Activated T-helper 2 cell treated with anti-CD3 and anti-CD28 coated beads, Interferon-gamma antibody, Interleukin-2, Interleukin-4, amounts not matched to agents 10 μg/mL and 5 μg/mL and 100 μg/mL, durations not matched to agents 14 hours and 24 hours and 36 hours (primary cell): ENCODE results near the gene FRA10AC1. TPM values are rescaled to one million over a fixed set of nuclear protein-coding genes. Genes with fewer than 3 reads are reported as not detected.
"Not testable (repeated sequence)": the region's sequence is repeated elsewhere in the genome, so short reads cannot be mapped to it uniquely, and the experiment has no call there.

ENCODE experiments used
- DNase-seq: peaks from one replicate; pipeline ENCODE4 v3.0.0; 2021; ENCODE audit warnings: low spot score
- H3K27ac Mint-ChIP-seq: one replicate; pipeline ENCODE4 v1.8.0; 2021; ENCODE audit warnings: mixed read lengths
- H3K27me3 Mint-ChIP-seq: one replicate; pipeline ENCODE4 v1.8.0; 2021; ENCODE audit warnings: low read depth, mixed read lengths
- H3K36me3 Mint-ChIP-seq: one replicate; pipeline ENCODE4 v1.8.0; 2021; ENCODE audit warnings: low read depth, mixed read lengths
- H3K4me1 Mint-ChIP-seq: one replicate; pipeline ENCODE4 v1.8.0; 2021; ENCODE audit warnings: low read depth, mixed read lengths
- H3K4me3 Mint-ChIP-seq: one replicate; pipeline ENCODE4 v1.8.0; 2021; ENCODE audit warnings: low read depth, mild to moderate bottlenecking, moderate library complexity, mixed read lengths
- H3K9me3 Mint-ChIP-seq: one replicate; pipeline ENCODE4 v1.8.0; 2021; ENCODE audit warnings: mixed read lengths
- intact Hi-C: fragments of 100-400 bp; cut with micrococcal nuclease; formaldehyde crosslinking; loops from one replicate; pipeline ENCODE4 v1.15.1; 2023
- total RNA-seq: library from RNA; stranded (reverse); gene quantifications from 2 replicates; pipeline ENCODE4 v1.2.3, GENCODE V29; 2022

The FRA10AC1 gene
- total RNA-seq, 1 donor from 2014 or later = 18.6 TPM

DNA sequence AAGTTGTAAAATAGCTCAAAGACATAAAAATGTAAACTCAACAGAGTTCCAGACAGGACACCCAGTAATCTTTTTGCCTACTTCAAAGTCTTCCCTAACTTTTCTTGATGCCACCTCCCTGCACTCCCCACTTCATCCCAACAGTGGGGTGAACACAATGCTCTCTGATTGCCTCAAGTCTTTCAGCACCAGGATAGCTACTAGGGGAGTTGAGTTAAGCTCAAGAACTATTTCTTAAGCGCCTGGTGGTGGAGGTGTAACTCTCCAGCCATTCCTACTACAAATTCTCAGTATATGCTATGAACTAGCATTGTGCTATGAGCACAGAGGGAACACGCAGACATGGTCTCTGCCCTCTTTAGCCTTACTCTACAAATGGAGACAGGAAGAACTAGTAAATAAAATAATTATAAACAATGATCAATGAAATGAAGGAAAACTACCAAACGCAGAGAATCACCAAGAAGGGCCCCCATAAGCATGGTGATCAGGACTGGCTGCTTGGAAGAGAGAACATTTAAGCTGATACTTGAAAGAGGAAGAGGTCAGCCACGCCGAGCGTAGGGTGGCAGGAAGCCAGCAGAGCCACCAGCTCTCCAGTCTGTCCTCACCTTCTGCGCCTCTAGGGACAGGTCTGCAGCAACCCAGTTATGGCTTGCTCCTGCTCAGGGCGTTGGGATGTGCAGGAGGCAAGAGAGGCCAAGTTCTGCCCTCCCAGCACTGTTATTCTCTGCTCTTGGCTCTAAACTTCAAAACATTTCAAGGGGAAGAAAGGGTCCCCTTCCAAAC is 16.7 kb upstream of the FRA10AC1 start:
- Mint-ChIP-seq H3K27ac (no peak overlapping the region), H3K9me3 (no peaks in the 10 kb centered on the region), H3K36me3 (no peaks in the 10 kb centered on the region), H3K4me1 (peaks cover 11% of the 10 kb centered on the region), H3K27me3 (peaks cover 15% of the 10 kb centered on the region), H3K4me3 (no peak overlapping the region)
- intact Hi-C loops = no loop called here
- no peak for DNase-seq

DNA sequence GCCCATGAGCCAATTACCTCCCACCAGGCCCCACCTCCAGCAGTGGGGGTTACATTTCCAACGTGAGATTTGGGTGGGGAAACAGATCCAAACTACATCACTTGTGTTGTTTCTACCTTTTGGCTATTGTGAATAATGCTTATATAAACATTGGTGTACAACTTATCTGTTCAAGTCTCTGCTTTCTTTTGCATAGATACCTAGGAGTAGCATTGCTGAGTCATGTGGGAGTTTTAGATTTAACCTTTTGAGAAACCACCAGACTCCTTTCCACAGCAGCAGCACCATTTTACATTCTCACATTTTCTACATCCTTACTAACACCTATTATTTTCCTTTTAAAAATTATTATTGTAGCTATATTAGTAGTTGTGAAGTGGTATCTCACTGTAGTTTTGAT is 14.4 kb upstream of the FRA10AC1 start:
- Mint-ChIP-seq H3K36me3 (no peaks in the 10 kb centered on the region), H3K9me3 (no peaks in the 10 kb centered on the region), H3K27ac (no peak overlapping the region), H3K4me1 (peaks cover 11% of the 10 kb centered on the region), H3K4me3 (no peak overlapping the region), H3K27me3 (peaks cover 8% of the 10 kb centered on the region)
- intact Hi-C loops = no loop called here
- no peak for DNase-seq

GRCh38 chr10:93715345-93715744 is 13.0 kb upstream of the FRA10AC1 start:
- Mint-ChIP-seq H3K27me3 (peaks cover 5% of the 10 kb centered on the region), H3K27ac (no peak overlapping the region), H3K4me3 (no peak overlapping the region), H3K4me1 (peaks cover 6% of the 10 kb centered on the region), H3K9me3 (no peaks in the 10 kb centered on the region), H3K36me3 (no peaks in the 10 kb centered on the region)
- DNase-seq = no peak
- intact Hi-C loops = no loop called here

DNA sequence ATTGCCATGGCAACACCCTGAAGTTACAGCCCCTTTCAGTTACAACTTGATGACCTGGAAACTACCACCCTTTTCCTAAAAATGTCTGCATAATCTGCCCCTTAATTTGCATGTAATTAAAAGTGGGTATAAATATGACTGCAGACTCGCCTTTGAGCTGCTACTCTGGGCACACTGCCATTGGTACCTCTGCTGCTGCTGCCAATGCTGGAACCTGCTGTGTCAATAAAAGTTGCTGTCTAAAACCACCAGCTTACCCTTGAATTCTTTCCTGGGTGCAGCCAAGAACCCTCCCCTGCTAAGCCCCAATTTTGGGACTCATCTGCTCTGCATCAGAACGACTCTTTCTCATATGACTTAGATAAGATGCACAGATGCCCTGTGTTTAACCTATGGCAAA is 10.2 kb upstream of the FRA10AC1 start:
- intact Hi-C loops = no loop called here
- Mint-ChIP-seq H3K27ac (no peak overlapping the region), H3K27me3 (no peaks in the 10 kb centered on the region), H3K36me3 (no peaks in the 10 kb centered on the region), H3K9me3 (no peaks in the 10 kb centered on the region), H3K4me3 (no peak overlapping the region), H3K4me1 (peaks cover 5% of the 10 kb centered on the region)
- DNase-seq = no peak

GRCh38 chr10:93711891-93712290 is 9.5 kb upstream of the FRA10AC1 start:
- Mint-ChIP-seq H3K36me3 (no peaks in the 10 kb centered on the region), H3K4me1 (peaks cover 11% of the 10 kb centered on the region), H3K9me3 (no peaks in the 10 kb centered on the region), H3K4me3 (no peak overlapping the region), H3K27me3 (no peaks in the 10 kb centered on the region), H3K27ac (no peak overlapping the region)
- DNase-seq = no peak
- intact Hi-C loops = no loop called here

DNA sequence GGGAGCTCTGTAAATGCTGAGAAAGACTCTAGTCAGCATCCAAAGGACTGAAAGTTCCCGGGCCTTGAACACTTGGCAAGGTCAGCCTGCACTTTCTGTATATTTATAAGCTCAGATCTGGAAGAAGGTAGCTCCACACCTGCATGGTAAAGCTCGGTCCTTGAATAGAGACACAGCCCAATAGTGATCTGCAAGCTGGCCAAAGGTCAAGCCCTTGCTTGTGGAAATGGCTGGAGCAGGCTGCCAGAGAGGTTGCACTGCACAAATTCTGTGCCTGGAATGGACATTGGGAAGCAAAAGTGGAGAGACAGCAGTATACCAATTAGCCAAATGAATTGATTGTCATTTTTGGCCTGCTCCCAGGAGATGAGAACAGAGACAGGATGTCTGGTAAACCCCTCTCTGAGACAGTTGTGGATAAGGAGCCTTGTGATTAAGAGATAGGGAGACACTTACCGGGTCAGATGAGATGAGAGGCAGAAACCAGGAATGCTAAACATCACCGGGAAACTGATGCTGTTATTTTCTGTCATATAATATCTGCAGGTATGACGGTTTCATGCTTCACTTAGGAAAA is 8.0 kb upstream of the FRA10AC1 start:
- DNase-seq = no peak
- intact Hi-C loops = no loop called here
- H3K4me3 Mint-ChIP-seq = no peak overlapping the region
- H3K9me3 Mint-ChIP-seq = no peaks in the 10 kb centered on the region
- H3K27ac Mint-ChIP-seq = no peak overlapping the region
- H3K36me3 Mint-ChIP-seq = no peaks in the 10 kb centered on the region
- no peaks in the 10 kb centered on the region for H3K27me3 Mint-ChIP-seq
- H3K4me1 Mint-ChIP-seq = peaks cover 11% of the 10 kb centered on the region

DNA sequence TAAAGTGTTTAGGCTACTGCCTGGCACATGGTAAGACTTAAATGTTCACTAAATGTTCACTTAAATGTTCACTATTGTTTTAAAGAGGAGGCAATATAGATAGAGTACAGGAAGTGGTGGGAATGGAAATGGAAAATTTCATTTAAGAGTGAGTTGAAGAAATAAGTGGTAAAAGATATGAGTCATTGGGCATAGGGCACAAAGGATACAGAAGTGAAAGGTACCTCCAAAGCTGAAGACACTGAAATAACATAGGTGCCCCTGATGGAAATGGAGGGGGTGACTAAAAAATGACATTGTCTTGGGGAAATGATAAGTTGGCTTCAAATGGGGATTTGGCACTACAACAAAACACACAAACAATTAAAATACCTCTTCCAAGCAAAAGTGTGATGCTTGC is 5.2 kb upstream of the FRA10AC1 start:
- H3K4me1 Mint-ChIP-seq = peaks cover 17% of the 10 kb centered on the region
- no peaks in the 10 kb centered on the region for H3K9me3 Mint-ChIP-seq
- no peak overlapping the region for H3K4me3 Mint-ChIP-seq
- intact Hi-C loops = loop anchor here (10.0 kb wide), 3 partner anchors 333 to 1947 kb away; partner anchors contain the start of genes ALDH18A1 and HELLS
- DNase-seq = no peak
- no peak overlapping the region for H3K27ac Mint-ChIP-seq
- no peaks in the 10 kb centered on the region for H3K36me3 Mint-ChIP-seq
- no peaks in the 10 kb centered on the region for H3K27me3 Mint-ChIP-seq

DNA sequence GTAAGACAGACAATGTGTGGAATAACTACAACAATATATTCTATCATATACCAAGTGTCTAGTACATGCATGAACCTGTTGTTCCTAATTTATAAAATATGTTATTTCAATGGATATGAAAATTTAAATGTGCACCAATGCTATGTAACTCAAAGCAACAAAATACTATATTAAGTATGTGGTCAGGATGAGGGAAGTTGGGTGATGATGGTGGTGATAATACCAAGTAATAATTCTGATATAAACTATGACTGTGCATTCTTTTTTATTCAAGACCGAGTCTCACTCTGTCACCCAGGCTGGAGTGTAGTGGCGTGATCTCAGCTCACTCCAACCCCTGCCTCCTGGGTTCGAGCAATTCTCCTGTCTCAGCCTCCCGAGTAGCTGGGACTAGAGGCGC is 2.1 kb upstream of the FRA10AC1 start:
- no peaks in the 10 kb centered on the region for H3K27me3 Mint-ChIP-seq
- no peak for DNase-seq
- intact Hi-C loops = loop anchor here (5.0 to 10.0 kb wide), 4 partner anchors 108 to 1950 kb away; partner anchors contain the start of genes ALDH18A1 and HELLS
- H3K27ac Mint-ChIP-seq = no peak overlapping the region
- H3K4me1 Mint-ChIP-seq = peaks cover 22% of the 10 kb centered on the region
- H3K9me3 Mint-ChIP-seq = no peaks in the 10 kb centered on the region
- no peak overlapping the region for H3K4me3 Mint-ChIP-seq
- no peaks in the 10 kb centered on the region for H3K36me3 Mint-ChIP-seq

DNA sequence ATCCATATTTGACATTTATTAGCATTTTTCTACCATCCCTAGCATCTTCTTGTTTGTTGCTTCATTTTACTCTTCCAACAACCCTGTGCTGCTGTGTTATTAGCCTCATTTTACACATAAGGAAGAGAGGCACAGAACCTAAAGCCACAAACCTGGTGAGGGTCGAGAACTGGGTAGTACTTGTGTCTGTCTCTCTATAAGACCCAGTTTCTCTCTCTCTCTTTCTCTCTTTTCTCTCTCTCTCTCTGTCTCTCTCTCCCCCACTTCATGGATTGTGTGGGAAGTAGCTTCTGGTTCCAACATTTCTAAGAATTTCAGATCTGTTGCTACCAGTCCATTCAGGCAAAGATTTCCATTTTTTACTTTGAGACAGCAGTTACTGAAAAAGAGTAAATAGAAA is 1.4 kb upstream of the FRA10AC1 start:
- no peak overlapping the region for H3K27ac Mint-ChIP-seq
- intact Hi-C loops = loop anchor here (2.0 to 10.0 kb wide), 5 partner anchors 108 to 1951 kb away; partner anchors contain the start of genes ALDH18A1, HELLS and SLC35G1
- peak overlapping the region; percentile 49 for H3K4me3 Mint-ChIP-seq
- H3K4me1 Mint-ChIP-seq = peaks cover 23% of the 10 kb centered on the region
- H3K9me3 Mint-ChIP-seq = no peaks in the 10 kb centered on the region
- H3K36me3 Mint-ChIP-seq = peaks cover 2% of the 10 kb centered on the region
- H3K27me3 Mint-ChIP-seq = no peaks in the 10 kb centered on the region
- DNase-seq = no peak

GRCh38 chr10:93703066-93703465 is 674 bp upstream of the FRA10AC1 start:
- no peak overlapping the region for H3K27ac Mint-ChIP-seq
- no peak for DNase-seq
- no peaks in the 10 kb centered on the region for H3K27me3 Mint-ChIP-seq

GRCh38 chr10:93701866-93702209 is 554 bp downstream of the FRA10AC1 start:
- no peaks in the 10 kb centered on the region for H3K27me3 Mint-ChIP-seq
- intact Hi-C loops = loop anchor here (1.0 to 10.0 kb wide), 7 partner anchors 110 to 1953 kb away; partner anchors contain the start of genes ALDH18A1, CEP55, HELLS and NOC3L

More at GRCh38 chr10:93703066-93703465, 674 bp upstream of the FRA10AC1 start:
- Mint-ChIP-seq H3K36me3 (peaks cover 4% of the 10 kb centered on the region), H3K4me1 (peaks cover 23% of the 10 kb centered on the region), H3K4me3 (no peak overlapping the region), H3K9me3 (no peaks in the 10 kb centered on the region)
- intact Hi-C loops = loop anchor here (2.0 to 10.0 kb wide), 5 partner anchors 109 to 1952 kb away; partner anchors contain the start of genes ALDH18A1, HELLS and SLC35G1

DNA sequence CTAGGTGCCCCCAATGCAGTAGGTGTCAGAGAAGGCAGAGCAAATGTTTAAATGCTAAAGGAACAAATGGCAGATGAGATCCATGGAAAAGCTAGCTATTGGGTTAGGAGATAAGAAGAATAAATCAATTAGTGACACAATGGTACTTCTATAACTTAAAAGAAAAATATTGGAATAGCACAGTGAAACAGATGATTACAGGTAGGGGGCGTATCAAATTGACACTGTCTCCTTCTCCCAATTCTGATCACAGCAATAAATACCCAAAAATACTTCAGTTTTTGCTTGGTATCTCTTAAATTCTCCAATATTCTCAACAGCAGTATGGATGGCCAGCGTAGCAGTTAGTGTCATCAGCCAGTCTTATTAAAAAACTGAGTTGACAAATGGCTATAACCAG is 5.2 kb downstream of the FRA10AC1 start:
- no peak for DNase-seq
- Mint-ChIP-seq H3K4me1 (peaks cover 10% of the 10 kb centered on the region), H3K36me3 (peaks cover 35% of the 10 kb centered on the region), H3K27ac (no peak overlapping the region), H3K4me3 (no peak overlapping the region), H3K27me3 (no peaks in the 10 kb centered on the region), H3K9me3 (no peaks in the 10 kb centered on the region)
- intact Hi-C loops = no loop called here

More at GRCh38 chr10:93701866-93702209, 554 bp downstream of the FRA10AC1 start:
- no peaks in the 10 kb centered on the region for H3K9me3 Mint-ChIP-seq
- peaks cover 12% of the 10 kb centered on the region for H3K4me1 Mint-ChIP-seq
- DNase-seq = no peak
- peaks cover 11% of the 10 kb centered on the region for H3K36me3 Mint-ChIP-seq
- no peak overlapping the region for H3K27ac Mint-ChIP-seq
- no peak overlapping the region for H3K4me3 Mint-ChIP-seq

GRCh38 chr10:93696582-93696981 is 5.8 kb downstream of the FRA10AC1 start:
- H3K9me3 Mint-ChIP-seq, intact Hi-C loops, H3K4me3 Mint-ChIP-seq, H3K27ac Mint-ChIP-seq, H3K4me1 Mint-ChIP-seq, H3K27me3 Mint-ChIP-seq, DNase-seq: not testable (repeated sequence)
- peaks cover 38% of the 10 kb centered on the region for H3K36me3 Mint-ChIP-seq
